H1 (cell line): ENCODE measurements around the gene CD48. TPM values are rescaled to one million over a fixed set of nuclear protein-coding genes. Genes with fewer than 3 reads are reported as not detected.

Source experiments
- NRF1 ChIP-seq: IDR thresholded peaks from 2 replicates; pipeline ENCODE4 v1.6.1; 2011; ENCODE audit warnings: mild to moderate bottlenecking, low read depth, low read length, improper control_type of control experiment
- POLR2A ChIP-seq, 2 experiments: IDR thresholded peaks; 1 replicate in 1 of 2; 2 replicates in 1 of 2; pipeline ENCODE4 v1.6.1; 2011; ENCODE audit warnings: low read depth in 2 of 2, low read length in 2 of 2, mild to moderate bottlenecking in 2 of 2; ENCODE audit errors: control extremely low read depth in 1 of 2
- SAP30 ChIP-seq: fragments of 300-600 bp; sonication (generic); IDR thresholded peaks from 2 replicates; pipeline ENCODE4 v1.7.1; 2012; ENCODE audit warnings: low read length, moderate library complexity, mild to moderate bottlenecking, inconsistent platforms; ENCODE audit not compliant: insufficient read depth, insufficient replicate concordance
- SRF ChIP-seq: IDR thresholded peaks from 2 replicates; pipeline ENCODE4 v1.6.1; 2011; ENCODE audit warnings: mild to moderate bottlenecking, low read depth, low read length, moderate library complexity
- polyA plus RNA-seq, 7 experiments: library from polyadenylated mRNA; depleted of rRNA in 3 of 7; stranded (reverse) in 5 of 7; unstranded in 2 of 7; fragments of >200 nt in 5 of 7; fragments of 200-250 nt in 2 of 7; gene quantifications; 1 replicate in 5 of 7; 2 replicates in 1 of 7; 4 replicates in 1 of 7; pipeline versions ENCODE4 v1.2.1 to v1.2.3, GENCODE V29; 2011 to 2013; ENCODE audit warnings: missing spikeins in 2 of 7, mixed read lengths in 2 of 7
- total RNA-seq: library from RNA; stranded (reverse); fragmentation: NEBNext Ultra II Directional; extraction: Animal tissue kit (Norgen Biotek cat#: 25700); gene quantifications from 2 replicates; pipeline ENCODE4 v1.2.1, GENCODE V29; 2021

CD48 gene
- total and polyA plus RNA-seq, 2 of the 8 experiments (the other 6 are each of a cell fraction or from before 2014, with no cell fraction given): 0.08 TPM; not detected in 1

DNA sequence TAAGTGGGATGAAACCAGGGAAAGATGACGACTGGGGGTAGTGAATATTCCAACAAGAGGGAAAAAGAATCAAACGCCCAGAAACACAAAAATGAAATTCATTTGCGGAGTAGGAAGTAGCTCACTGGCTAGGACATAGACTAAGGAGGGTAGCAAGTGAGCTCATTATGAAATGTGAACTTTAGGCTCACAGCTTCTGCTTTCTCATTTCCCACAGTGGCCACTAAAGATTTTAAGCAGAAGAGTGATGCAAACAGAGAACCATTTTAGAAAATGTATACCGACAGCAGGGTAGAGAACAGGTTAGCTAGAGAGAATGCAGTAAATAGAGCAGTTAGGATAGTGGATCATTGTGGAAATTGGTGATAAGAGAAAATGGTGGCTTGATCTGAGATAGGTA lies 3.5 kb downstream of the CD48 start (continued):
- TF ChIP-seq NRF1 (no peak), SAP30 (no peak), SRF (no peak), POLR2A (IDR thresholded peaks at IDR 0.05; ENCODE audit: control extremely low read depth in 1 of 2, low read depth in 2 of 2, low read length in 2 of 2) (no peak)
- TF ChIP-seq, all 59 proteins: peak for 0
